SJCRH30 (cell line): ENCODE data around the gene OLA1. TPM values are rescaled to one million over a fixed set of nuclear protein-coding genes. Genes with fewer than 3 reads are reported as not detected.

ENCODE experiments used
- DNase-seq, 2 experiments: peaks; one replicate each; pipeline ENCODE4 v3.0.0-alpha.2; 2015 to 2020
- H3K27ac ChIP-seq: fragments of 250-450 bp; sonication (Bioruptor Pico); 2 replicates; pipeline ENCODE4 v1.5.1; 2020; ENCODE audit warnings: mild to moderate bottlenecking, moderate library complexity
- H3K27me3 ChIP-seq: fragments of 250-450 bp; sonication (Bioruptor Pico); 2 replicates; pipeline ENCODE4 v1.5.1; 2020; ENCODE audit warnings: mild to moderate bottlenecking, moderate library complexity
- H3K36me3 ChIP-seq: fragments of 250-450 bp; sonication (Bioruptor Pico); 2 replicates; pipeline ENCODE4 v1.5.1; 2020; ENCODE audit warnings: mild to moderate bottlenecking, moderate library complexity
- H3K4me1 ChIP-seq: fragments of 250-450 bp; sonication (Bioruptor Pico); 2 replicates; pipeline ENCODE4 v1.5.1; 2020; ENCODE audit warnings: mild to moderate bottlenecking, moderate library complexity
- H3K4me3 ChIP-seq: fragments of 250-450 bp; sonication (Bioruptor Pico); 2 replicates; pipeline ENCODE4 v1.5.1; 2020; ENCODE audit warnings: mild to moderate bottlenecking, moderate library complexity
- H3K9me3 ChIP-seq: fragments of 250-450 bp; sonication (Bioruptor Pico); replicated peaks from 2 replicates; pipeline ENCODE4 v1.5.1; 2020; ENCODE audit warnings: mild to moderate bottlenecking, moderate library complexity
- total RNA-seq: library from RNA; depleted of rRNA; stranded (reverse); fragments of >200 nt; shearing (Covaris generic); gene quantifications from 2 replicates; pipeline ENCODE4 v1.2.3, GENCODE V29; 2014

OLA1 gene
- total RNA-seq, 1 experiment from 2014 or later, result 231 TPM

- no peak for DNase-seq
- H3K27me3 ChIP-seq, result no peaks in the 10 kb centered on the region
- H3K4me1 ChIP-seq, result peaks cover under 1% of the 10 kb centered on the region; the same call in 1 of the 2 replicates
- H3K4me3 ChIP-seq, result no peak overlapping the region
- no peaks in the 10 kb centered on the region for H3K36me3 ChIP-seq
- H3K9me3 ChIP-seq, result no peaks in the 10 kb centered on the region
- H3K27ac ChIP-seq, result no peak overlapping the region
Measured at GRCh38 chr2:174046172-174046571, 202.2 kb downstream of the OLA1 start.

GRCh38 chr2:174044556-174044955 is 203.8 kb downstream of the OLA1 start:
- no peak overlapping the region for H3K4me3 ChIP-seq
- no peaks in the 10 kb centered on the region for H3K27me3 ChIP-seq
- peaks cover 2% of the 10 kb centered on the region; the same call in 1 of the 2 replicates for H3K4me1 ChIP-seq
- no peak overlapping the region for H3K27ac ChIP-seq
- no peaks in the 10 kb centered on the region for H3K36me3 ChIP-seq
- DNase-seq, result no peak
- no peaks in the 10 kb centered on the region for H3K9me3 ChIP-seq

- Histone ChIP-seq H3K4me1 (peaks cover 3% of the 10 kb centered on the region; the same call in 1 of the 2 replicates), H3K9me3 (no peaks in the 10 kb centered on the region), H3K27ac (no peak overlapping the region), H3K4me3 (no peak overlapping the region), H3K27me3 (no peaks in the 10 kb centered on the region), H3K36me3 (no peaks in the 10 kb centered on the region)
- no peak for DNase-seq
Measured at GRCh38 chr2:174040417-174040701, 208.0 kb downstream of the OLA1 start.

GRCh38 chr2:174039551-174040416 is 208.5 kb downstream of the OLA1 start:
- H3K27me3 ChIP-seq, result no peaks in the 10 kb centered on the region
- DNase-seq, result peak; percentile 81 to 94
- peaks cover 3% of the 10 kb centered on the region; the same call in 1 of the 2 replicates for H3K4me1 ChIP-seq
- H3K36me3 ChIP-seq, result no peaks in the 10 kb centered on the region
- peak overlapping the region; percentile 42; the same call in 1 of the 2 replicates for H3K27ac ChIP-seq
- H3K4me3 ChIP-seq, result peak overlapping the region; percentile 40
- H3K9me3 ChIP-seq, result no peaks in the 10 kb centered on the region

- Histone ChIP-seq H3K36me3 (no peaks in the 10 kb centered on the region), H3K27me3 (no peaks in the 10 kb centered on the region), H3K4me1 (peaks cover 3% of the 10 kb centered on the region; the same call in 1 of the 2 replicates), H3K9me3 (no peaks in the 10 kb centered on the region), H3K4me3 (no peak overlapping the region), H3K27ac (no peak overlapping the region)
- DNase-seq, result no peak
Measured at GRCh38 chr2:174038462-174038861, 209.9 kb downstream of the OLA1 start.

- peaks cover 3% of the 10 kb centered on the region; the same call in 1 of the 2 replicates for H3K4me1 ChIP-seq
- H3K9me3 ChIP-seq, result no peaks in the 10 kb centered on the region
- no peaks in the 10 kb centered on the region for H3K27me3 ChIP-seq
- H3K27ac ChIP-seq, result no peak overlapping the region
- no peak for DNase-seq
- H3K36me3 ChIP-seq, result no peaks in the 10 kb centered on the region
- H3K4me3 ChIP-seq, result no peak overlapping the region
Measured at GRCh38 chr2:174036825-174037224, 211.5 kb downstream of the OLA1 start.

GRCh38 chr2:174035981-174036742 is 212.2 kb downstream of the OLA1 start:
- no peak for DNase-seq
- no peak overlapping the region for H3K27ac ChIP-seq

GRCh38 chr2:174035117-174035635 is 213.2 kb downstream of the OLA1 start:
- no peaks in the 10 kb centered on the region for H3K9me3 ChIP-seq
- H3K27ac ChIP-seq, result no peak overlapping the region
- no peak overlapping the region for H3K4me3 ChIP-seq
- DNase-seq, result no peak
- H3K27me3 ChIP-seq, result no peaks in the 10 kb centered on the region
- H3K4me1 ChIP-seq, result peaks cover 3% of the 10 kb centered on the region; the same call in 1 of the 2 replicates
- no peaks in the 10 kb centered on the region for H3K36me3 ChIP-seq

More at GRCh38 chr2:174035981-174036742, 212.2 kb downstream of the OLA1 start:
- H3K4me3 ChIP-seq, result no peak overlapping the region
- no peaks in the 10 kb centered on the region for H3K9me3 ChIP-seq
- peaks cover 3% of the 10 kb centered on the region; the same call in 1 of the 2 replicates for H3K4me1 ChIP-seq
- no peaks in the 10 kb centered on the region for H3K27me3 ChIP-seq
- H3K36me3 ChIP-seq, result no peaks in the 10 kb centered on the region

- Histone ChIP-seq H3K9me3 (no peaks in the 10 kb centered on the region), H3K27ac (no peak overlapping the region), H3K4me3 (no peak overlapping the region), H3K36me3 (no peaks in the 10 kb centered on the region), H3K27me3 (no peaks in the 10 kb centered on the region), H3K4me1 (peaks cover under 1% of the 10 kb centered on the region)
- DNase-seq, result no peak
Measured at GRCh38 chr2:174033163-174033550, 215.2 kb downstream of the OLA1 start.

GRCh38 chr2:174031226-174031625 is 217.1 kb downstream of the OLA1 start:
- H3K9me3 ChIP-seq, result no peaks in the 10 kb centered on the region
- DNase-seq, result no peak
- H3K4me3 ChIP-seq, result no peak overlapping the region
- no peaks in the 10 kb centered on the region for H3K36me3 ChIP-seq
- H3K27me3 ChIP-seq, result no peaks in the 10 kb centered on the region
- no peak overlapping the region for H3K27ac ChIP-seq
- H3K4me1 ChIP-seq, result peaks cover 3% of the 10 kb centered on the region

- H3K4me3 ChIP-seq, result no peak overlapping the region
- peaks cover 11% of the 10 kb centered on the region for H3K4me1 ChIP-seq
- no peak overlapping the region for H3K27ac ChIP-seq
- DNase-seq, result no peak
- no peaks in the 10 kb centered on the region for H3K36me3 ChIP-seq
- no peaks in the 10 kb centered on the region for H3K9me3 ChIP-seq
- H3K27me3 ChIP-seq, result no peaks in the 10 kb centered on the region
Measured at GRCh38 chr2:174028935-174029334, 219.4 kb downstream of the OLA1 start.

GRCh38 chr2:174027956-174028355 is 220.4 kb downstream of the OLA1 start:
- H3K9me3 ChIP-seq, result no peaks in the 10 kb centered on the region
- H3K27ac ChIP-seq, result no peak overlapping the region
- peaks cover 16% of the 10 kb centered on the region for H3K4me1 ChIP-seq
- peak; percentile 63 to 76 for DNase-seq
- no peaks in the 10 kb centered on the region for H3K36me3 ChIP-seq
- no peak overlapping the region for H3K4me3 ChIP-seq
- H3K27me3 ChIP-seq, result no peaks in the 10 kb centered on the region

GRCh38 chr2:174026122-174026845 is 222.0 kb downstream of the OLA1 start:
- peaks cover 16% of the 10 kb centered on the region for H3K4me1 ChIP-seq
- H3K27ac ChIP-seq, result no peak overlapping the region
- no peaks in the 10 kb centered on the region for H3K36me3 ChIP-seq
- no peak for DNase-seq
- H3K27me3 ChIP-seq, result no peaks in the 10 kb centered on the region
- no peak overlapping the region for H3K4me3 ChIP-seq
- no peaks in the 10 kb centered on the region for H3K9me3 ChIP-seq

GRCh38 chr2:174025271-174026121 is 222.8 kb downstream of the OLA1 start:
- H3K27me3 ChIP-seq, result no peaks in the 10 kb centered on the region
- peaks cover 16% of the 10 kb centered on the region for H3K4me1 ChIP-seq
- peak overlapping the region; percentile 37; the same call in 1 of the 2 replicates for H3K27ac ChIP-seq
- H3K4me3 ChIP-seq, result peak overlapping the region; percentile 45
- no peaks in the 10 kb centered on the region for H3K9me3 ChIP-seq
- DNase-seq, result peak; percentile 31 to 59
- no peaks in the 10 kb centered on the region for H3K36me3 ChIP-seq
